PC-3 (cell line): ENCODE measurements around the gene CDH13. TPM values are rescaled to one million over a fixed set of nuclear protein-coding genes. Genes with fewer than 3 reads are reported as not detected.

Experiments used
- ATAC-seq: fragments of 200-7000 bp; cut with Tn5 transposase; 2 replicates; pipeline ENCODE4 v1.9.1; 2020; ENCODE audit warnings: mild to moderate bottlenecking, moderate library complexity
- BruUV-seq: library from RNA; stranded (reverse); fragments of 400-500 nt; replicated peaks from 2 replicates; lab custom pipeline; 2021; lab: Mats Ljungman, UMichigan
- CTCF ChIA-PET: fragments of 300-600 bp; sonication (Branson Sonifier 250); formaldehyde crosslinking; loops from one replicate; lab custom pipeline; 2022; ENCODE audit warnings: antibody characterized with exemption; lab: Charles Lee
- POLR2A ChIA-PET: fragments of 300-600 bp; sonication (Branson Sonifier 250); formaldehyde crosslinking; loops from one replicate; lab custom pipeline; 2022; ENCODE audit warnings: antibody characterized with exemption; ENCODE audit not compliant: unreplicated experiment; lab: Charles Lee
- DNase-seq: peaks from one replicate; pipeline ENCODE4 v3.0.0-alpha.2; 2015
- H2AFZ ChIP-seq: fragments of 300-600 bp; sonication (generic); 2 replicates; pipeline ENCODE4 v1.6.0; 2016; ENCODE audit warnings: antibody characterized with exemption, low read length
- H3F3A ChIP-seq: fragments of 300-600 bp; sonication (generic); one replicate; pipeline ENCODE4 v1.6.0; 2017; ENCODE audit warnings: antibody characterized with exemption, low read length, control low read depth, mild to moderate bottlenecking; ENCODE audit not compliant: unreplicated experiment
- H3K27ac ChIP-seq: fragments of 300-600 bp; sonication (generic); 2 replicates; pipeline ENCODE4 v1.5.1; 2016; ENCODE audit warnings: mild to moderate bottlenecking, low read length
- H3K27me3 ChIP-seq: fragments of 300-600 bp; sonication (generic); 2 replicates; pipeline ENCODE4 v1.6.1; 2016; ENCODE audit warnings: low read length, mixed read lengths
- H3K36me3 ChIP-seq: fragments of 300-600 bp; sonication (generic); 2 replicates; pipeline ENCODE4 v1.6.1; 2016; ENCODE audit warnings: low read depth, mixed run types, low read length, mixed read lengths
- H3K4me1 ChIP-seq: fragments of 300-600 bp; sonication (generic); 2 replicates; pipeline ENCODE4 v1.5.1; 2016; ENCODE audit warnings: low read length; ENCODE audit not compliant: insufficient read depth
- H3K4me2 ChIP-seq: fragments of 300-600 bp; sonication (generic); 2 replicates; pipeline ENCODE4 v1.6.0; 2016; ENCODE audit warnings: low read length
- H3K4me3 ChIP-seq: fragments of 300-600 bp; sonication (generic); 2 replicates; pipeline ENCODE4 v1.5.1; 2016; ENCODE audit warnings: mild to moderate bottlenecking, low read length, mixed read lengths
- H3K79me2 ChIP-seq: fragments of 300-600 bp; sonication (generic); 2 replicates; pipeline ENCODE4 v1.6.1; 2017; ENCODE audit warnings: low read length, mixed read lengths
- H3K9ac ChIP-seq: fragments of 300-600 bp; sonication (generic); 2 replicates; pipeline ENCODE4 v1.6.0; 2016; ENCODE audit warnings: mild to moderate bottlenecking, low read length
- H3K9me2 ChIP-seq: fragments of 300-600 bp; sonication (generic); replicated peaks from 2 replicates; pipeline ENCODE4 v1.6.1; 2016; ENCODE audit warnings: mixed run types, low read length, mixed read lengths
- H3K9me3 ChIP-seq: fragments of 300-600 bp; sonication (generic); 2 replicates; pipeline ENCODE4 v1.6.1; 2016; ENCODE audit warnings: low read length, mixed read lengths
- H4K20me1 ChIP-seq: fragments of 300-600 bp; sonication (generic); 2 replicates; pipeline ENCODE4 v1.6.1; 2016; ENCODE audit warnings: low read length, mixed read lengths
- EZH2 ChIP-seq: fragments of 300-600 bp; sonication (generic); IDR thresholded peaks from one replicate; pipeline ENCODE4 v1.6.1; 2017; ENCODE audit warnings: antibody characterized with exemption, mild to moderate bottlenecking, low read length; ENCODE audit not compliant: unreplicated experiment
- EZH2phosphoT487 ChIP-seq: fragments of 300-600 bp; sonication (generic); IDR thresholded peaks from 2 replicates; pipeline ENCODE4 v1.6.1; 2018; ENCODE audit warnings: mild to moderate bottlenecking, antibody characterized with exemption, low read length, borderline replicate concordance
- intact Hi-C: fragments of 100-400 bp; cut with micrococcal nuclease; formaldehyde crosslinking; loops from 2 replicates; pipeline ENCODE4 v1.9.0; 2023
- total RNA-seq: library from RNA; depleted of rRNA; stranded (reverse); fragments of >200 nt; gene quantifications from 2 replicates; pipeline ENCODE4 v1.2.3, GENCODE V29; 2014
- TF ChIP-seq, protein P1 (sequence below): fragments of 300-600 bp; sonication (generic); conservative IDR thresholded peaks from 2 replicates; pipeline ENCODE4 v1.5.1; 2017; ENCODE audit warnings: antibody characterized with exemption, low read depth, mild to moderate bottlenecking, low read length

The CDH13 gene
- total RNA-seq, 1 experiment from 2014 or later = 0.36 TPM

DNA sequence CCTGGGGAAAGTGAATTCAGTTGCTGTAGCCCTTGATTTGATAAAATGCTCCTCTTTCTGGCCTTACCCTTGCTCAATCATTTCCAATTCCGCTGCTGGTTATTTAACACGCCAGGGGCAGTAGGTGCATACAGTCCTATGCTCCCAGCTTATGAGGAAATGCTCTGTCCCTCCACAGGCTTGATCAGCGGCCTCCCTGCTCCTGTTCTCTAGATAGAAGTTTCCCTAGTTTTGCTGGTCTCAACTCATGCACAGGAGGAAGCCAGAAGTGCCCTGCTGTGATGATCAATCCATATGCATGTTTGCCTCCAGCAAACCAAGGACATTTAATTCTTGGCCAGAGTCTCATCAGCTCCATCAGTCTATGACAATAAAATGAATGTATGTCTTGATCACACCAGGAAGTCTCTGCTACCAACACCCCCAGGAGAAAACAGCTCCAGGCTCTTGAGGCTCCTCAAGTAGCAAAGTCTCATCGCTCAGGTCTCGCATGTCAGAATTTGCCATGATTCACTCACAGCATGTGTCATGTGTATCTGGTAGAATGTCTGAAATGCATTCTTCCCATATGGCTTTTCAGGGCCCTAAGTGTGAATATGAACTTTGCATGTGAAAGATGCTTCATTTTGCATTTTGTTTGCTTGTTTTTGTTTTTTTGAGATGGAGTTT lies 208.9 kb downstream of the CDH13 start:
- Histone ChIP-seq H3K9me2 (no peaks in the 10 kb centered on the region), H3K27ac (no peak overlapping the region), H3K4me2 (no peak overlapping the region), H3K9ac (no peak overlapping the region), H2AFZ (no peak overlapping the region), H3K36me3 (no peaks in the 10 kb centered on the region), H3F3A (no peaks in the 10 kb centered on the region), H3K4me1 (no peaks in the 10 kb centered on the region), H3K79me2 (no peaks in the 10 kb centered on the region), H4K20me1 (no peaks in the 10 kb centered on the region), H3K9me3 (no peaks in the 10 kb centered on the region), H3K4me3 (no peak overlapping the region), H3K27me3 (no peaks in the 10 kb centered on the region)
- ChIA-PET CTCF (no interaction called here), POLR2A (no interaction called here)
- no TSS peak for BruUV-seq
- intact Hi-C loops = no loop called here
- DNase-seq (no peak), ATAC-seq (no peak)
- TF ChIP-seq EZH2phosphoT487 (no peak), EZH2 (no peak)
- TF ChIP-seq, protein P1, sequence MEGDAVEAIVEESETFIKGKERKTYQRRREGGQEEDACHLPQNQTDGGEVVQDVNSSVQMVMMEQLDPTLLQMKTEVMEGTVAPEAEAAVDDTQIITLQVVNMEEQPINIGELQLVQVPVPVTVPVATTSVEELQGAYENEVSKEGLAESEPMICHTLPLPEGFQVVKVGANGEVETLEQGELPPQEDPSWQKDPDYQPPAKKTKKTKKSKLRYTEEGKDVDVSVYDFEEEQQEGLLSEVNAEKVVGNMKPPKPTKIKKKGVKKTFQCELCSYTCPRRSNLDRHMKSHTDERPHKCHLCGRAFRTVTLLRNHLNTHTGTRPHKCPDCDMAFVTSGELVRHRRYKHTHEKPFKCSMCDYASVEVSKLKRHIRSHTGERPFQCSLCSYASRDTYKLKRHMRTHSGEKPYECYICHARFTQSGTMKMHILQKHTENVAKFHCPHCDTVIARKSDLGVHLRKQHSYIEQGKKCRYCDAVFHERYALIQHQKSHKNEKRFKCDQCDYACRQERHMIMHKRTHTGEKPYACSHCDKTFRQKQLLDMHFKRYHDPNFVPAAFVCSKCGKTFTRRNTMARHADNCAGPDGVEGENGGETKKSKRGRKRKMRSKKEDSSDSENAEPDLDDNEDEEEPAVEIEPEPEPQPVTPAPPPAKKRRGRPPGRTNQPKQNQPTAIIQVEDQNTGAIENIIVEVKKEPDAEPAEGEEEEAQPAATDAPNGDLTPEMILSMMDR = no peak

GRCh38 chr16:82841108-82841507 lies 214.3 kb downstream of the CDH13 start:
- POLR2A ChIA-PET = no interaction called here
- no peaks in the 10 kb centered on the region for H3K79me2 ChIP-seq
- DNase-seq = no peak
- H2AFZ ChIP-seq = no peak overlapping the region
- no peak for ATAC-seq
- intact Hi-C loops = no loop called here
- H3K27ac ChIP-seq = no peak overlapping the region
- H3K27me3 ChIP-seq = no peaks in the 10 kb centered on the region
- H3K9me2 ChIP-seq = no peaks in the 10 kb centered on the region
- H4K20me1 ChIP-seq = no peaks in the 10 kb centered on the region
- no peak overlapping the region for H3K4me3 ChIP-seq
- CTCF ChIA-PET = no interaction called here
- TF ChIP-seq, protein P1 = no peak
- TF ChIP-seq EZH2phosphoT487 = no peak
- no peak for TF ChIP-seq EZH2
- no peaks in the 10 kb centered on the region for H3F3A ChIP-seq
- H3K4me2 ChIP-seq = no peak overlapping the region
- H3K9me3 ChIP-seq = no peaks in the 10 kb centered on the region
- no peaks in the 10 kb centered on the region for H3K4me1 ChIP-seq
- BruUV-seq = no TSS peak
- H3K36me3 ChIP-seq = no peaks in the 10 kb centered on the region
- H3K9ac ChIP-seq = no peak overlapping the region

DNA sequence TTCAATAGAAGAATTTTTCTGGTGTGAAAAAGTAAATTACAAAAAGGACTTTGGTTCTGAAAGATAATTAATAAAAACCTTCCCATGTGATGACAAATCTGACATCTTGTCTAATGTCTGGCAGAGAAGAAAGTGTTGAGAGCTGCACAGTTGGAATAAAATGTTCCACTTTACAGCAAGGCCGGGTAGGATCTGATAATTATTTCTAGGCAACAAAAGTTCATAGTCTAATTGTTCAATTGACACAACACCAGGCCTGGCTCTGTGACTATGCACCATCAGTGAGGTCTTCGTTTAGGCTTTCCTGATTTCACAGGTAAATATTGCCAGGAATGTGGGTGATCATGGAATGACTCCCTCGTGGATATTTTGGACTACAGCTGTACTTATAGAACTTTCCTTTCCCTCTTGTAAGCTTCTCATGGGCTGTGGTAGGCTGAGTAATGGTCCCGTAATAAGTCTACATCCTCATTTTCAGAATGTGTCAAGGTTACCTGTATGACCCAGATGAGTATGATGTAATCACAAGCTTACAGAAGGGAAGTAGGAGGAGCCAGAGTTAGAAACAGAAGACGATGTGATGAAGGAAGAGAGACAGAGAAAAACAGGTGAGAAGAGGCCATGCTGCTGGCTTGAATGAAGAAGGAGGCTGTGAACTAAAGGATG lies 217.0 kb downstream of the CDH13 start:
- Histone ChIP-seq H3K27me3 (no peaks in the 10 kb centered on the region), H3K4me3 (no peak overlapping the region), H3K9me3 (no peaks in the 10 kb centered on the region), H3K9me2 (no peaks in the 10 kb centered on the region), H3K79me2 (no peaks in the 10 kb centered on the region), H2AFZ (no peak overlapping the region), H3K27ac (no peak overlapping the region), H4K20me1 (no peaks in the 10 kb centered on the region), H3K36me3 (no peaks in the 10 kb centered on the region), H3F3A (no peaks in the 10 kb centered on the region), H3K4me2 (no peak overlapping the region), H3K9ac (no peak overlapping the region), H3K4me1 (no peaks in the 10 kb centered on the region)
- DNase-seq (no peak), ATAC-seq (no peak)
- ChIA-PET POLR2A (no interaction called here), CTCF (no interaction called here)
- intact Hi-C loops = no loop called here
- TF ChIP-seq EZH2 (no peak), EZH2phosphoT487 (no peak)
- TF ChIP-seq, protein P1 = no peak
- no TSS peak for BruUV-seq
